Natural killer cell (primary cell): ENCODE results near the gene STAP2. TPM values are rescaled to one million over a fixed set of nuclear protein-coding genes. Genes with fewer than 3 reads are reported as not detected.

Experiments
- ATAC-seq, 3 donors: fragments of 150-1000 bp in 2 of 3; fragments of 200-7000 bp in 1 of 3; cut with Tn5 transposase; 1 replicate in 1 of 3; 2 replicates in 2 of 3; pipeline ENCODE4 v1.10.0; 2021; ENCODE audit warnings: mild to moderate bottlenecking in 2 of 3, moderate library complexity in 2 of 3
- DNase-seq, 2 donors: peaks; one replicate each; pipeline versions ENCODE4 v3.0.0 to v3.0.0-alpha.2; 2013 to 2021; ENCODE audit warnings: mixed read lengths in 1 of 2
- H3K27ac ChIP-seq: one replicate; pipeline ENCODE4 v1.5.1; 2013; ENCODE audit warnings: mild to moderate bottlenecking, low read length
- H3K27me3 ChIP-seq: one replicate; pipeline ENCODE4 v1.6.1; 2013; ENCODE audit warnings: low read length; ENCODE audit not compliant: control insufficient read depth, insufficient read depth
- H3K36me3 ChIP-seq: one replicate; pipeline ENCODE4 v1.6.1; 2013; ENCODE audit warnings: low read length; ENCODE audit not compliant: control insufficient read depth, insufficient read depth
- H3K4me1 ChIP-seq: one replicate; pipeline ENCODE4 v1.6.1; 2013; ENCODE audit warnings: low read length; ENCODE audit not compliant: control insufficient read depth, insufficient read depth
- H3K4me3 ChIP-seq: one replicate; pipeline ENCODE4 v1.5.1; 2013; ENCODE audit warnings: low read length
- H3K9me3 ChIP-seq: one replicate; pipeline ENCODE4 v1.6.1; 2013; ENCODE audit warnings: low read length; ENCODE audit not compliant: control insufficient read depth, insufficient read depth
- H3K27ac Mint-ChIP-seq, 2 donors: one replicate each; pipeline ENCODE4 v1.8.0; 2022; ENCODE audit warnings: mild to moderate bottlenecking in 2 of 2, mixed read lengths in 2 of 2, moderate library complexity in 1 of 2
- H3K27me3 Mint-ChIP-seq, 2 donors: one replicate each; pipeline ENCODE4 v1.8.0; 2022; ENCODE audit warnings: low read depth in 2 of 2, mixed read lengths in 2 of 2
- H3K36me3 Mint-ChIP-seq: one replicate; pipeline ENCODE4 v1.8.0; 2022; ENCODE audit warnings: mixed read lengths
- H3K4me1 Mint-ChIP-seq, 2 donors: one replicate each; pipeline ENCODE4 v1.8.0; 2022; ENCODE audit warnings: mixed read lengths in 2 of 2
- H3K4me3 Mint-ChIP-seq: one replicate; pipeline ENCODE4 v1.8.0; 2022; ENCODE audit warnings: mild to moderate bottlenecking, moderate library complexity, mixed read lengths
- H3K9me3 Mint-ChIP-seq, 2 donors: one replicate each; pipeline ENCODE4 v1.8.0; 2022; ENCODE audit warnings: mixed read lengths in 2 of 2
- WGBS: methylation state at CpG from one replicate; pipeline ENCODE4 v1.1.7; 2013; ENCODE audit warnings: missing lambda C conversion rate; ENCODE audit not compliant: insufficient coverage; 5-methylcytosine and 5-hydroxymethylcytosine counted together
- intact Hi-C: fragments of 100-400 bp; cut with micrococcal nuclease; formaldehyde crosslinking; loops from one replicate; pipeline ENCODE4 v1.14.2; 2022
- total RNA-seq, 4 donors: library from RNA; stranded (reverse); fragments of 120-200 nt in 1 of 4; gene quantifications; one replicate each; pipeline versions ENCODE4 v1.2.3 to v1.2.4, GENCODE V29; 2013 to 2022
- TF ChIP-seq, protein P1 (sequence below): fragments of 200-600 bp; IDR thresholded peaks from one replicate; pipeline ENCODE4 v1.8.0; 2022; ENCODE audit warnings: antibody characterized with exemption

The STAP2 gene
- total RNA-seq, 3 donors from 2014 or later (not counting 1 experiment from before 2014, with no cell fraction given): 1.4 to 3.3 (median 2.0) TPM

DNA sequence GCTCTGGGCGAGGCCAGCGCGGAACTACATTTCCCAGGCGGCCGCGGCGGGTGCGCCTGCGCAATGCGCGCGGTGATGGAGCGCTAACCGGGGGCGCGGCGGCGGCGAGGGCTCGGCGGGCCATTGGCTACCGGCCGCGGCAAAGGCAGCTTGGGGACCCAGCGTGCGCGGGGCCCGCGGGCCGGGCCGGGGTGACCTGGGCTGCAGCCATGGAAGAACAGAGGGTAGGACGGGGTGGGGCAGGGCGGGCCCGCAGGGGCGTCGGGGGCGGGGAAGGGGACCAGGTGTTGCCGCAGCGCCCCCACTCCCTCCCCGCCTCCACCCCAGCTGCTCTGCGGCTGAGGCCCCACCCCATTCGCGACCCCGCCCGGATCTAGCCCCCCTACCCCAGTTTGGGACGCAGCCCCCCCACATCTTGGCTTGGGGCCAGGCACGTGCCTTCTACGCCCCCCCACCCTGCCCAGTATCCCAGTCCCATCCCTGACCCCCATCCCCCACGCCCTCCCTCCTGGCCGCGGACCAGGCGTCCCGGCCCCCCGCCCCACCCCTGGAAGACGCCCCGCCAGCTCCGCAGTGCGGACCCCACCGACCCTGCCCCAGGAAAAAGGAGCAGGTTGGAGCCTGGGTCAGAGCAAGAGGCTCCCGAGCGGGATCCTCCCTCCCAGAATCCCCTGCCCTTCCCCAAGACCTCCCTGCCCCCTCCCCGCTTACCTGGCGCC is 33.9 kb downstream of the STAP2 start, which contains the start of gene FSD1:
Gene FSD1, plus strand, starts transcription at position 61 of the 719 bp plus-strand sequence. Its CDS starts 149 bp downstream, at position 210.
- H3K36me3 ChIP-seq: peaks cover 2% of the 10 kb centered on the region
- TF ChIP-seq, protein P1, sequence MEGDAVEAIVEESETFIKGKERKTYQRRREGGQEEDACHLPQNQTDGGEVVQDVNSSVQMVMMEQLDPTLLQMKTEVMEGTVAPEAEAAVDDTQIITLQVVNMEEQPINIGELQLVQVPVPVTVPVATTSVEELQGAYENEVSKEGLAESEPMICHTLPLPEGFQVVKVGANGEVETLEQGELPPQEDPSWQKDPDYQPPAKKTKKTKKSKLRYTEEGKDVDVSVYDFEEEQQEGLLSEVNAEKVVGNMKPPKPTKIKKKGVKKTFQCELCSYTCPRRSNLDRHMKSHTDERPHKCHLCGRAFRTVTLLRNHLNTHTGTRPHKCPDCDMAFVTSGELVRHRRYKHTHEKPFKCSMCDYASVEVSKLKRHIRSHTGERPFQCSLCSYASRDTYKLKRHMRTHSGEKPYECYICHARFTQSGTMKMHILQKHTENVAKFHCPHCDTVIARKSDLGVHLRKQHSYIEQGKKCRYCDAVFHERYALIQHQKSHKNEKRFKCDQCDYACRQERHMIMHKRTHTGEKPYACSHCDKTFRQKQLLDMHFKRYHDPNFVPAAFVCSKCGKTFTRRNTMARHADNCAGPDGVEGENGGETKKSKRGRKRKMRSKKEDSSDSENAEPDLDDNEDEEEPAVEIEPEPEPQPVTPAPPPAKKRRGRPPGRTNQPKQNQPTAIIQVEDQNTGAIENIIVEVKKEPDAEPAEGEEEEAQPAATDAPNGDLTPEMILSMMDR: no peak
- WGBS: 10% methylated on average over 56 of the region's 63 CpGs
- ATAC-seq (peak; percentile 68 to 74 (median 69)), DNase-seq (peak; percentile 66 to 73)
- intact Hi-C loops: loop anchor here (5.0 kb wide), 1 partner anchor 37 kb away; no protein-coding TSS in a partner anchor
- peak within 1 kb of the TSS; percentile 80 to 94 for H3K27ac Mint-ChIP-seq
- peak within 1 kb of the TSS; percentile 86 for H3K4me3 Mint-ChIP-seq
- peaks cover 25 to 44% of the 10 kb centered on the region in 2 donors for H3K4me1 Mint-ChIP-seq
- H3K27ac ChIP-seq: peak within 1 kb of the TSS; percentile 92
- H3K36me3 Mint-ChIP-seq: no peaks in the 10 kb centered on the region
- H3K27me3 Mint-ChIP-seq: no peaks in the 10 kb centered on the region
- peaks cover 46% of the 10 kb centered on the region for H3K4me1 ChIP-seq
- H3K27me3 ChIP-seq: no peaks in the 10 kb centered on the region
- H3K9me3 Mint-ChIP-seq: no peaks in the 10 kb centered on the region
- H3K9me3 ChIP-seq: no peaks in the 10 kb centered on the region
- peak within 1 kb of the TSS; percentile 1 for H3K4me3 ChIP-seq

DNA sequence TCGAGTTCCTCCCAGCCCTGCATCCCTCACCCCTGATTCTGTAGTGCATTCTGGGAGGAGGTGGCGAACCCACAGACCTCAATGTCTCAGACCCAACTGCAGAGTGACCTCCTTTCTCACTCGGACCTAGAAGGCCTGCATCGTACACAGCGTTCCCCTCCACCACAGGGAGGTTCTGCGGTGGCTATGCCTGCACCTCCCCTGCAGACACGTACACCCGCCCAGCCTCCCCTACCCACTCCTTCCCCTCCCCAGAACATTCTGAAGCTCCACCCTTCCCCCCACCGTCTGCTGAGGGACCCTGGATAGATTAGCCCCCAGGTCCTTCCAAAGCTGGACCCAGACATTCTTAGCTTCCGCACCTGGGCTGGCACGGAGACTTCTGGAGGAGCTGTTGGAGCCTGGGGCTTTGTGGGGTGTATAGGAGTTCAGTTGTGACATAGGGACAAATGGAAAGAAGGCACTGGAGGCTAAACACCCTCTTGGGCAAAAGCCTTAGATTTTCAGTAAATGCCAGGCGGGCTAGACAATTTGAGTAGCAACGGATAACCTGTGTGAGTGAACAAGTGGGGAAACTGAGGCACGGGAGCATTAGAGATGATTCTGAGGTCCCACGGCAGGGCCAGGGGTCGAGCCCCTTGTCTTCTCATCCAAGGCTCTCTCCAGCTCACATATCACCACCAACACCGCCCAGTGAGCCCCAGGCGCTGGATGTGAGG is 34.6 kb downstream of the STAP2 start:
- WGBS: 29% methylated on average over 18 of the region's 18 CpGs
- intact Hi-C loops: loop anchor here (5.0 kb wide), 1 partner anchor 37 kb away; no protein-coding TSS in a partner anchor
- Mint-ChIP-seq H3K27ac (peak overlapping the region; percentile 80 to 94), H3K36me3 (no peaks in the 10 kb centered on the region), H3K9me3 (no peaks in the 10 kb centered on the region), H3K4me1 (peaks cover 25 to 50% of the 10 kb centered on the region in 2 donors), H3K4me3 (peak overlapping the region; percentile 86), H3K27me3 (no peaks in the 10 kb centered on the region)
- TF ChIP-seq, protein P1: no peak
- Histone ChIP-seq H3K4me3 (peak overlapping the region; percentile 1), H3K4me1 (peaks cover 48% of the 10 kb centered on the region), H3K27me3 (no peaks in the 10 kb centered on the region), H3K36me3 (peaks cover 2% of the 10 kb centered on the region), H3K9me3 (no peaks in the 10 kb centered on the region), H3K27ac (peak overlapping the region; percentile 92)
- ATAC-seq: peak; percentile 64 to 75 (median 65)
- no peak for DNase-seq

DNA sequence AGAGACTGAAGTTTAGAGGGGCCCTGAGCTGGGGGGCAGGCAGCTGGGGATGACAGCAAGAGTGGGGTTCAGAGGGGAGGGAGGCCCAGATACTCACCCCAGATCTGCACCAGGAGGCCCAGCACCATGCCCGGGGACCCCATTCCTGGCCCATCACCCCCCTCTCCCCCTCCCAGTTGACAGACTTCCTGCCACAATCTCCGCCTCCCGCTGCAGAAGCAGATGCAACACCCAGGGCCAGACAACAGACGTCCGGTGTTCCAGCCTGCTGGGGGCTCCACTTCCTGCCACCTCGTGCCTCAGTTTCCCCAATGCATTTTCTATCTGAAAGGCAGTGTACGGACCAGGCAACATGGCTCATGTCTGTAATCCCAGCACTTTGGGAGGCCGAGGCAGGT is 36.4 kb downstream of the STAP2 start, which contains the start of gene TMIGD2:
Gene TMIGD2, minus strand, starts transcription at position 147 of the 398 bp plus-strand sequence. Its CDS starts 4 bp downstream, at position 143.
- H3K36me3 ChIP-seq: no peaks in the 10 kb centered on the region
- H3K4me3 ChIP-seq: peak within 1 kb of the TSS; percentile 31
- peaks cover 30 to 55% of the 10 kb centered on the region in 2 donors for H3K4me1 Mint-ChIP-seq
- H3K27ac Mint-ChIP-seq: peak within 1 kb of the TSS; percentile 80 to 94
- no peaks in the 10 kb centered on the region for H3K9me3 ChIP-seq
- H3K4me3 Mint-ChIP-seq: peak within 1 kb of the TSS; percentile 55
- peak in 1 of 2 donors; percentile 49 for DNase-seq
- H3K27ac ChIP-seq: peak within 1 kb of the TSS; percentile 64
- no peaks in the 10 kb centered on the region for H3K27me3 Mint-ChIP-seq
- intact Hi-C loops: loop anchor here (5.0 kb wide), 1 partner anchor 35 kb away; no protein-coding TSS in a partner anchor
- TF ChIP-seq, protein P1: no peak
- no peaks in the 10 kb centered on the region for H3K27me3 ChIP-seq
- peak in 1 of 3 donors; percentile 9 for ATAC-seq
- no peaks in the 10 kb centered on the region for H3K9me3 Mint-ChIP-seq
- WGBS: 9% methylated on average over 8 of the region's 8 CpGs
- peaks cover 52% of the 10 kb centered on the region for H3K4me1 ChIP-seq
- no peaks in the 10 kb centered on the region for H3K36me3 Mint-ChIP-seq
